ENCODE measurements around the gene LMO1.

- TF ChIP-seq L3MBTL2 (conservative IDR thresholded peaks at IDR 0.05) (no peak), ELF4 (IDR thresholded peaks at IDR 0.05) (no peak), FOXA1 (IDR thresholded peaks at IDR 0.05) (no peak), HDGF (IDR thresholded peaks at IDR 0.05; ENCODE audit: borderline replicate concordance) (no peak), PKNOX1 (IDR thresholded peaks at IDR 0.05) (no peak), FOXK2 (IDR thresholded peaks at IDR 0.05) (no peak), BHLHE40 (IDR thresholded peaks at IDR 0.05; ENCODE audit: borderline replicate concordance) (no peak)
These were observed 59.1 kb downstream of the LMO1 start for GRCh38 chr11:8204596-8204995.
